ENCODE measurements around the gene KRT31. TPM values are rescaled to one million over a fixed set of nuclear protein-coding genes. Genes with fewer than 3 reads are reported as not detected.

Gene KRT31
- total RNA-seq, 1 donor from 2014 or later: not detected

Other genes starting within 250 kb of the KRT31 start
- not detected in 2 replicates for gene KRTAP4-5, start 247.8 kb downstream of the KRT31 start, total RNA-seq
- not detected in 2 replicates for gene KRTAP4-4, start 236.9 kb downstream of the KRT31 start, total RNA-seq
- not detected in 2 replicates for gene KRTAP4-3, start 229.4 kb downstream of the KRT31 start, total RNA-seq
- not detected in 2 replicates for gene KRTAP4-2, start 219.4 kb downstream of the KRT31 start, total RNA-seq
- not detected in 2 replicates for gene KRTAP4-1, start 212.7 kb downstream of the KRT31 start, total RNA-seq
- not detected in 2 replicates for gene KRTAP9-1, start 207.7 kb downstream of the KRT31 start, total RNA-seq
- not detected in 2 replicates for gene KRTAP9-2, start 171.0 kb downstream of the KRT31 start, total RNA-seq
- gene KRTAP9-3, start 165.2 kb downstream of the KRT31 start, total RNA-seq: not detected in 2 replicates
- gene KRTAP9-8, start 159.6 kb downstream of the KRT31 start, total RNA-seq: not detected in 2 replicates
- gene KRTAP9-4, start 147.9 kb downstream of the KRT31 start, total RNA-seq: not detected in 2 replicates
- gene KRTAP9-9, start 142.2 kb downstream of the KRT31 start, total RNA-seq: not detected in 2 replicates
- gene KRTAP9-6, start 132.2 kb downstream of the KRT31 start, total RNA-seq: not detected in 2 replicates
- not detected in 2 replicates for gene KRTAP9-7, start 121.9 kb downstream of the KRT31 start, total RNA-seq
- not detected in 2 replicates for gene KRTAP29-1, start 94.8 kb downstream of the KRT31 start, total RNA-seq
- not detected in 2 replicates for gene KRTAP16-1, start 88.3 kb downstream of the KRT31 start, total RNA-seq
- gene KRTAP17-1, start 81.9 kb downstream of the KRT31 start, total RNA-seq: not detected in 2 replicates
- not detected in 2 replicates for gene KRT33A, start 46.8 kb downstream of the KRT31 start, total RNA-seq
- gene KRT33B, start 27.8 kb downstream of the KRT31 start, total RNA-seq: not detected in 2 replicates
- not detected in 2 replicates for gene KRT34, start 15.3 kb downstream of the KRT31 start, total RNA-seq
- not detected in 2 replicates for gene KRT37, start 27.0 kb upstream of the KRT31 start, total RNA-seq
- not detected in 2 replicates for gene KRT38, start 43.4 kb upstream of the KRT31 start, total RNA-seq
- not detected in 2 replicates for gene KRT32, start 69.8 kb upstream of the KRT31 start, total RNA-seq
- gene KRT35, start 83.5 kb upstream of the KRT31 start, total RNA-seq: not detected in 2 replicates
- not detected in 2 replicates for gene KRT36, start 92.3 kb upstream of the KRT31 start, total RNA-seq
- not detected in 2 replicates for gene KRT13, start 108.0 kb upstream of the KRT31 start, total RNA-seq
- not detected in 2 replicates for gene KRT15, start 121.3 kb upstream of the KRT31 start, total RNA-seq
- gene KRT19, start 130.7 kb upstream of the KRT31 start, total RNA-seq: not detected in 2 replicates
- not detected in 2 replicates for gene KRT9, start 174.5 kb upstream of the KRT31 start, total RNA-seq
- gene KRT14, start 189.3 kb upstream of the KRT31 start, total RNA-seq: not detected in 2 replicates
- not detected in 2 replicates for gene KRT16, start 215.2 kb upstream of the KRT31 start, total RNA-seq
- 0.24 TPM in 1 of 2 replicates, not detected in the other for gene KRT17, start 227.0 kb upstream of the KRT31 start, total RNA-seq

Measured in activated T-helper 1 cell treated with anti-CD3 and anti-CD28 coated beads, Interleukin-12 subunit alpha, Interleukin-12 subunit beta, Interleukin-2, Interleukin-4 antibody, amounts not matched to agents 30 ng/mL and 10 ng/mL and 1 ng/mL, durations not matched to agents 14 hours and 24 hours and 36 hours (primary cell).